Activated CD8-positive, alpha-beta memory T cell treated with anti-CD3 and anti-CD28 coated beads, Interleukin-2, amount 50 U/mL, for 1 hour (primary cell): Measurements from ENCODE around the gene KTN1.

ENCODE experiments used
- DNase-seq: peaks from one replicate; pipeline ENCODE4 v3.0.0-alpha.2; 2020; ENCODE audit errors: extremely low read depth

KTN1 gene

GRCh38 chr14:55681096-55681495 is 101.1 kb downstream of the KTN1 start:
- no peak for DNase-seq

- no peak for DNase-seq
Measured at GRCh38 chr14:55684956-55685584, 105.1 kb downstream of the KTN1 start.

DNA sequence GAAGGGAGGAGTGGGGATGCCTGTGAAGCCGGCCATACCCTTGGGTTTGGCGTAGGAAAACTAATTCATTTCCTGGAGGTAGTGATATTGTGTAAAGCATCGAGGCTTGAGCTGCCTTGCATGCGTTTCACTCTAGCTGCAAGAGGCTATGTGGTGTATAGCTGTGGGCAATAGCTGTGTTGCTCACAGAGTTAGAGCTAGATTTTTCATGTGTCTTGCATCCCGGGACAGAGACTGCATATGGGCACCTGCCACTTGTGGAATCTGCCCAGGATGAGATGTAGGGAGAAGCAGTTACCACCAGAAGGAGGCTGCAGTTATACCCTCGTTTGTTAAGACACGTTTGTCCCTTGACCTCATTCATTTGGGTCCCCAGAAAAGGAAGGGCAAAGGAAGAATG is 106.7 kb downstream of the KTN1 start:
- no peak for DNase-seq

- no peak for DNase-seq
Measured at GRCh38 chr14:55688566-55688965, 108.6 kb downstream of the KTN1 start.

DNA sequence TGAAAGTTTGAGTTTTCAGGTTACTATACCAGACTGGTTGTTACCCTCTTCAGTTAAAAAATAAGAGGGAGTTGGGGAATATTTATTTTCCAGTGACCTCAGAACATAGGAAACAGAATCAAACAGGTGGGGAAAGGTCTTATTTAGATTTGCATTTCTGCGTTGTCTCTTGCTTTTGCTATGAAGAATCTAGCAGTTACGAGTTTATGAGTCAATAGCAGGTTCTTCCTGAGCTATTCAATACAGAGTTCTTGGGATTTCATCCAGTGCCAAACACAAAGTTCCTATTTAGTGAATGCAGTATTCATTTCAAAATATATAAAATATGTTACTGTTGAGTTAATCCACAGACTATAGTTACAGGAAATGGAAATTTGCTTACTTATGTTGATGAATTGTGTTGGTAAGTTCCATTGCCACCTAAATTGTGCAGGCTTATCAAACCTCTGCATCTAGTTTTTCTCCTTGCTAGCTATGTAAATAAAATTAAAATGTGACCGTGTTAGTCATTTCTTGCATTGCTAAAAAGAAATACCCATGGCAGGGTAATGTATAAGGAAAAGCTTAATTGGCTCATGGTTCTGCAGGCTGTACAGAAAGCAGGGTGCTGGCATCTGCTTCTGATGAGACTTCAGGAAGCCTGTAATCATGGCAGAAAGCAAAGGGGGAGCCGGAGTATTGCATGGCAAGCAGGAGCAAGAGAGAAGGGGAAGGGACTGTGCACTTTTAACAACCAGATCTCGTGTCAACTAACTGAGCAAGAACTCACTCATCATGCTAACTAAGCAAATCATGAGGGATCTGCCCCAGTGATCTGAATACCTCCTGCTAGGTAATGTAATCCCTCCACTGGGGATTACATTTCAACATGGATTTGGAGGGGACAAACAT is 110.2 kb downstream of the KTN1 start:
- DNase-seq = no peak

- no peak for DNase-seq
Measured at GRCh38 chr14:55691659-55692058, 111.7 kb downstream of the KTN1 start.

DNA sequence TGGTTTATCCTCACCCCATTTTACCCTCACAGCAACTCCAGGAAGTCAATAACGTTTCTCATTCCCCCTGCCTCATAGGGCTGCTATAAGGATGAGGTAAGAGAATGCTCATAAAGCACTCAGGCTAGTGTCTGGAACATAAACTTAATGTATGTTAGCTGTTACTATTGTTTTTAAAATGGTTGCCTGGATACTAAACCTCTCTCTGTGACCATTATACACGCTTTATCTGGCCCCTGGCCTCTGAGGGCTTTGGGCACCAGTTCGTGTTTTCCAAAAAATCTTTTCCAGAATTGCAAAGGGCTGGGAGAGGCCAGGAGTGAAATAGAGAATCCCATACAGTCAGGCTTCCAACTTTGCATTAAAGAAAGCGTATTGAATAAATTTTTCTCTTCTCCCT is 113.9 kb downstream of the KTN1 start:
- DNase-seq = no peak

DNA sequence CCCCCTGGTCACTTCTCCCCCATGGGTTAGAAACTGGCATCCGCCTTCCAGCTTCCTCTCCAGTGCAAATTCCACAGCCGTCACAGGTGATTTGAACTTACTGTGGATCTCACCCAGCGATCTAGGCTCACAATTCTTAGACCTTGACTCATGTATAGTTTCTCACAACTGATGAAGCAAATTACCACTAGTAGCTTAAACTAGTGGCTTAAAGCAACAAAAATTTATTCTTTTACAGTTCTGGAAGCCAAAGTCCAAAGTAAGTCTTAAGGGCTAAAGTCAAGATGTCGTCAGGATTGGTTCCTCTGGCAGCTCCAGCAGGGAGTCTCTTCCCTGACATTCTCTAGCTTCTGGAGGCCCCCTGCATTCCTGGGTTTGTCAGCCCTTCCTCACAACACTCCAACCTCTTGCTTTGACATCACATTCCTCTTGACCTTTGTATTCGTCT is 117.4 kb downstream of the KTN1 start:
- DNase-seq = no peak

- DNase-seq = no peak
Measured at GRCh38 chr14:55698051-55698450, 118.0 kb downstream of the KTN1 start.

GRCh38 chr14:55699131-55700057 is 119.4 kb downstream of the KTN1 start:
- no peak for DNase-seq

DNA sequence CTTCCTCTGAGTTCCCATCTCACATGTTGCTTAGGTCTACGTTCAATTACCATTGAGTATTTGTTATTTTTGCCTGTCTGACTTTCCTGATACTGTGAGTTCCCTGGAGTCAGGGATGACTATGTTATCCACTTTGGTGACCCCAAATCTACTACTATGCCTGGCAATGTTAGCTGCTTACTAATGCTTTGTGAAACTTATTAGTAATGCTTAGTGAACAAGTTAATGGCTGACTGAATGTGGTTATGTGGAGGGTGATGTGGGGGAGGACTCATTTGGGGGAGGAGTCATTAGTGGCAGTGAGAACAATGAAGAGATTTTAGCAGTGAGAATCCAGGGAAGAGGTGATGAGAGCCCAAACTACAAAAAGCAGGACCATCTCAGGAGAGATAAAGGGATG is 121.6 kb downstream of the KTN1 start:
- DNase-seq = no peak

DNA sequence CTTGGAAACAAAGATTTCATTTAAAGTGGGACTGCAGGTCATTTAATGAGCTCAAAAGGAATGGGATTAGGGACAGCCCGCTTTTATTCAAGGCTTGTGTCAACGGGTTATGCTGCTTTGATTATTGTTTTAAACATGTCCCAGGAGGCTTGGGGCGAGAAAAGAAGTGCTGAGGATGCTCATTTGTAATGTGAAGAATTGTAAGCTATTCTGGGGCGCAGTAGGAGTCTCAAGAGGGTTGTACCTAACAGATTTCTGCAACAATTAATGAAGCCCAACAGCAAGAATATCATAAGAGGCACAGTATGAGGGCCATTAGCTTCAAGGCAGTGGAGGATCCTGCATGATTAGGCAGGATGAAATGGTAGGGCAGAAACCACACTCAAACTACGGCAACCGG is 122.5 kb downstream of the KTN1 start:
- DNase-seq = no peak

DNA sequence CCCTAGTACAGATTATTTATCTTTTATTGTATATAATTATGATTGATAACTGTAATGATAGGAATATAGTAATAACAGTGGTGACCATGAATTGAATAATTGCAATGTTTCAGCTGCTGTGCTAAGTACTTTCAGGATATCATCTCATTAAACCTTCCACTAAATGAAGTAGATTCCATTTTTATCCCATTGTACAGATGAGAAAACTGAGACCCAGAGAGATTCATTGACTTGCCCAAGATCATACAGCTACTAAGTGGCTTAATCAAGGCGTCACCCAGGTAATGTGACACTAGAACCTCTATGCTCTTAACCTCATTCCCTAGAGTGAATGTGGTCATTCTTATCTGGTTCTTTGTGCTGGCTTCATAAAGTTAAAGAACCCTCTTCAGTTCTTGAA is 124.6 kb downstream of the KTN1 start:
- no peak for DNase-seq

- DNase-seq = no peak
Measured at GRCh38 chr14:55705651-55706364, 125.8 kb downstream of the KTN1 start.

GRCh38 chr14:55706365-55706684 is 126.3 kb downstream of the KTN1 start:
- DNase-seq = no peak

DNA sequence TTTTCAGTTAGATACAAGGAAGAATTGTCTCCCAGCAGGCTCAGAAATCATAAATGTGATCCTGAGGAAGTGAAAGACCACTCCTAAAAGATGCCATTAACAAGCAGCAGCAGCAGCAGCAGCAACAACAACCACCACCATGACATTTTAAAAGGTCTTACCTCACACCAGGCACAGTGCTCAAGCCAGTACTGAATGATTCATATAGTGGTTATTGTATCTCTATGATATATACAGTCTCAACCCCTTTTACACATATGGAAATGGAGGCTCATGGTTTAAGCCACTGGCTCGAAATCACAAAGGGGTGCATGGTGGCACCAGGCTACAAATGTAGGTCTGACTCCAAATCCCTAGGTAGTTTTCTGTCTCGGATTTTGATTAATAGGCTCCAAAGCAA is 126.9 kb downstream of the KTN1 start:
- DNase-seq = no peak

DNA sequence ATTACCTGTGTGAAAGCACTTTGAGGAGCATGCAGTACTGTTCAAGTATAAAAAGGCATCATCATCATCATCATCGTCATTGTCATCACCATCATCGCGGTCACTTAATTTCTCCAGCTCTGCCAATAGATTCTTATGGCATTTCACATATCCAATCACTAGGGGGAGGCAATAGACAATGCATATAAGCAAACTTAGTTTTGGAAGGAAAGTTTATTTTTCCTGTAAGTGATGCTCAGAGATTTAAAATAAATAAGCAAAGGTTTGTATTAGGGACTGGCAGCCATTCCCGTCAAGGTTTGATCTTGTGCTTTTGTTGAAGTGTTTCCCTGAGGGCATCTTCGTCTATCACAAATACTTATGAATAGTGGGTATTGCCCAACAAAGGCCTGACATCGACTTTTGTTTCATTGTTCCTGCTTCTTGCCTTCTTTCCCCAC is 127.4 kb downstream of the KTN1 start:
- no peak for DNase-seq

DNA sequence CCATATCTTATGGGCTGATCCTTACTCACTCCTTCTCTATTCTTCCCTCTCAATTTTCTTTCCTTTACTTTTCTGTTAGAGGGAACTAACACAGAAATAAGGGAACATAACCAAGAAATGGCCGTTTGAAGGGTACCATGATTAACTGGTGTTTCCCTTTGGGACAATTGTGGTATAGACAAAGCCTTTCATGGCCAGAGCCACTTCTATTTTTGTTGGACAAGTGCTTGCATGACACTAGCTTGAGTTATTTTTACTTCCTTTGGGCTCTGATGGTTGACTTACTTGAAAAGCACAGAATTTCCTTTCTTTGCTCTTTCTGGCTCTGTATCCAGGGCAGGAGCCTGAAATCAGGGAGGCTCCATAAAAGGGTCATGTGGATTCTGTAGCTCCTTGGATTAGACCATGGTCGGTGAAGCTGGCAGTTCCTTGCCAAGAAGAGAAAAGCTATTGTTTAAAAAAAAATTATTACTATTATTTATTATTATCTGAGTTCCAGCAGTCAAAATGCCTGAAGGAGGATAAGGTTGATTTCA is 130.6 kb downstream of the KTN1 start:
- DNase-seq = no peak

GRCh38 chr14:55711175-55711811 is 131.3 kb downstream of the KTN1 start:
- DNase-seq = no peak

DNA sequence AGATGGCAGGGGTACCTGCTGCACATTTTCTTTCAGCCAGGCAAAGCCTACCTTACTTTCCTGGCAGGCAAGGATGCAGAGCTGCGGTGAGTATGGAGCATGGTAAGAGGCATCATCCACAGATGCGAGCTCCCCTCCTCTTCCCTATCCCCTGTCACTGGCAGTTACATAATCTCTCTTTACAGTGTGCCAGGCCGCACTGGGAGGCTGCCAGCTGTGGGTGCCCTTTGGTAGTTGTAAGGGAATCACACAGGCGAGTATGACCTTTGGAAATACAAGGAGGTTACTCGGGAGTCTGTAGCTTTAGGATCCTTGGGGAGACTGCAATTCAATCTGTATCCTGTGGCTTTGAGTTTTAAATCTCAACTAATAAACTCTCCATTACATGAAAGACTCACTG is 132.5 kb downstream of the KTN1 start:
- DNase-seq = no peak

DNA sequence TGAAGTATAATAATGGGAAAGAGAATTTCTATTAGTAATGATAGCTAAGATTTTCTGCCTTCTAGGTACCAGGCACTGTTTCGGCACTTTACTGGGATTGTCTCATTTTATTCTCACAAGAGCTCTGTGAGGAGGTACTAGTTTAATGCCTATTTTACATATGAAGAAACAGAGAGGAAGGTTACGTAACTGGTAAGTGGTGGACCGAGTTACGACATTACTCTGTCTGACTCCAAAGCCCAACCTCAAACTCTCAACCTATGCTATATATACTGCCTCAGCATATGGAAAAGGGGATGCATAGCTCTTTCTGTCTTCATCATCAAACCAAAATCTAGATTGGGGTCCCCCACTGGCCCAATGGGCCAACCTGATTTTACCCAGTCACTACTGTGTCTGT is 133.5 kb downstream of the KTN1 start:
- DNase-seq = no peak
